HG02571 (cell line): Measurements from ENCODE around the gene KRTAP12-4.
"Not testable (repeated sequence)": the region's sequence is repeated elsewhere in the genome, so short reads cannot be mapped to it uniquely, and the experiment has no call there.

ENCODE experiments used
- ATAC-seq: cut with Tn5 transposase; IDR thresholded peaks from one replicate; pipeline ENCODE4 v1.9.1; 2021; ENCODE audit warnings: mild to moderate bottlenecking, moderate library complexity; ENCODE audit not compliant: unreplicated experiment

KRTAP12-4 gene

DNA sequence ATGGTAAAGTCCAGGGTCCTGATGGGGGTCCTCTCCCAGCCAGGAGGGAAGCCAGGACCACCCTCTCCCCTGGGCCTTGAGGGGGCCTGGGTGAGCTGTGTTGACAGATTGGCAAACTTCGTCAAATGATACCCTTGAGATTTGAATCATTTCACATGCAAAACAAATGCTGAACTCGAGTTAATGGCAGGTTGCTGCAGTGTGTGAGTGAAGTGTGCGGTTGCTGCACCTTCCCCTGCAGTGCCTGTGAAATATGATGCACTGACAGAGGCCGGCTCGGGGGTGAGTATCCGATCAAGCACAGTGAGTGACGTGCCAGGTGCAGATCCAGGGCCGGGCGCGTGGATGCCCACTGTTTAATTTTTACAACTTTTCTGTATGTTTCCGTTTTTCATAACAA, 33.2 kb upstream of the KRTAP12-4 start:
- no peak for ATAC-seq

DNA sequence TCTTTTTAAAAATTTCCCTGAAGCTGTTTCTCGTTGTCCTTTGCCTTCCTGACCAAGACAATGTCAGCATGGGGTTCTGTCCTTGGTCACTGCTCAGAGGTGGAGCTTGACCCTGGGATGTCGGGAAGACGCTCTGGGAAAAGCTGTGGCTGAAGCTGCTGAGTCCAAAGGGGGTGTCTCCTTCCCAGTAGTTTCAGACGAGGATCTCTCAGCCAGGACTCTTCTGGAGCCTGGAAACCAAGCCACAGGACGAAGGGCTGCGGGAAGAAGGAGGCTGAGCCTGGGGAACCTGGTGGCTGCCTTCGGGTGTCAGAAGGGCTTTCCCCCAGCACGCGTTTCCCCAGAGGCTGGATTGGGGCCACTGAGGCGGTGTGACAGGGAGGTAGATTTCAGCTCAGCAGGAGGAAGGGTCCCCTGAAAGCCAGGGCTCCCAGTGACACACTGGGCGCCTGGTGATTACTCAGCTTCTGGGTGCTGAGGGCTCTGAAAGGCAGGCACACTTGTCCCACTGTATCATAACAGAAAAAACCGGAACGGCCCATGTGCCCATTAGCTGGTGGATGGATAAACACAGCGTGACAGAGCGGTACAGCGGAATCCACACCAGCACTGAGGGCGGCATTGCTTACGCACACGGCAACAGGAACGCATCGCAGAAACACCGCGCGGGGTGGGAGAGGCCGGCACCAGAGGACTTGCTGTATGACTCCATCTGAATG, 32.5 kb upstream of the KRTAP12-4 start:
- no peak for ATAC-seq

DNA sequence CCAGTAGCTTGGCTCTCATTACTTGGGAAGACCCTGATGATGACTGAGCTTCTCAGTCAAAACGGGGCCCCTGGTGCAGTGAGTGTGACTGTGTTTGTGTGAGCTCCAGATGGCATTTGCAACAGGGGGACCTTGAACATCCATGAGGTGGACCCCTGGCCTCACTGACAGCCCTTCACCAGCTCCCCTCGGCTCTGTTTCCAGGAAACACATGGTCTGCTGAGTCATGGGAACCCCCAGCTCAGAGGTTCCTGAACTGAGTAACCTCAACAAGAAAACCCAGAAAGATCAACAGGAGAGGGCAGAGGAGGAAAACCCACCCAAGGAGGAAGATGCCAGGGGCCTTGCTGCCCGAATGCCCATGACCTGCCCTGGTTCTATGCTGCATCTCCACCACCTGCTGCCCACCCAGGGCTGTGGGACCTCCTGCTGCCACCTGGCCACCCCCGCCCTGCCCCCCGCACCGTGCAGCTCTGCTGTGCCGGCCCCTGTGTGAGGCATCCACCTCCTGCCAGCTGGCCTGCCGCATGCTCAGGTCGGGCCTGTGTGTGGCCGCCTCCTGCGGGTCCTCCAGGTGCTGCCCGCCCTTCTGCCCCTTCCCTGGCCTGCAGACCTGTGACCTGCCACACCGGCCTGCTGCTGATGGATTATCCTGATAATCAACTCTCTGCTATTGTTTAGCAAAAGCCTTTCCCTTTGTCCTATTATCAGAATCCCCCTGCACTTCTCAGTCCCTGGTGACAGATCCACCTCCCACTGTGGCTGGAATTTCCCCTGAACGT, 31.7 kb upstream of the KRTAP12-4 start:
- no peak for ATAC-seq

DNA sequence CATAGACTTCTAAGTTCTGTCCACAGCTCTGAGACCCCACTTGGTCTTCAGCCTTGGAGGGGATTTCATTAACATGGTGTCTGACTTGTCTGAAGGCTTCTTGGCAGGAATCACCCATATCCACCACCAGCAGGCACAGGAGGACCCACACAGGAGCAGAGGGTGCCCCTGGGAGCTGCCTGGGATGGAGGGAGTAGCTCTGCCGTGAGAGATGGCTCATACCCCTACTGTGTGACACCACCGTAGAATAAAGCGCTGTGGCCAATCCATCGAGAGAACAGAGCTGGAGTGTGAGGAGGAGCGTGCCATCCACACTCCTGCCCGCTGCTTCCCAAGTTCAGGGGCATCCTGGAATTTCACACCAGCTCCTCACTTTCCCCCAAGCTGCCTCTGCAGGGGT, 30.6 kb upstream of the KRTAP12-4 start:
- not testable (repeated sequence) for ATAC-seq

DNA sequence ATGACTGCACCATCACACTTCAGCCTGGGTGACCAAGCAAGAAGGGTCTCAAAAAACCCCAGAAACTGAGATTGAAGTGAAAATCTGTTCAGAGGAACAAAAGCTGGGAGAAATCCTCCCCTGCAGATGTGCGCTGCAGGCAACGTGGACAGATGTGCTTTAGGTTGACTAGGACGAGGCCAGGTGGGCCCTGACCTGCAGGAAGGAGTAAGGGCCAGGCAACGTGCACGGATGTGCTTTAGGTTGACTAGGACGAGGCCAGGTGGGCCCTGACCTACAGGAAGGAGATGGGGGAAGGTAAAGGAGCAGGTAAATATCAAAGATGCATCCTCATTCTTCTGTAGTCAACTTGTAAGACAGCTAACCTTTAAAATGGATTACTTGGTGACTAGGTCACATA, 30.0 kb upstream of the KRTAP12-4 start:
- no peak for ATAC-seq

DNA sequence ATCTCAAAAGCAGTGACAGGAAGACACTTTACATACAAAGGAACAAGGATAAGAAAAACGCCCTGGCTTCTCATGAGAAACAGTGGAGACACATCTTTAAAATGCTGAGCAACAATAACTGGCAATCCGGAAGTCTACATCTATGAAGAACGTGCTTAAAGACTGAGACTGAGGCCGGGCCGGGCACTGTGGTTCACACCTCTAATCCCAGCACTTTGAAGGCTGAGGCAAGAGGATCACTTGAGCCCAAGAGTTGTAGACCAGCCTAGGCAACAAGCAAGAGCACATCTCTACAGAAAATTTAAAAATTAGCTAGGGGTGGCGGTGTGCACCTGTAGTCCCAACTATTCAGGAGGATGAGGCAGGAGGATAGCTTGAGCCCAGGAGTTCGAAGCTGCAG, 29.6 kb upstream of the KRTAP12-4 start:
- ATAC-seq: no peak

DNA sequence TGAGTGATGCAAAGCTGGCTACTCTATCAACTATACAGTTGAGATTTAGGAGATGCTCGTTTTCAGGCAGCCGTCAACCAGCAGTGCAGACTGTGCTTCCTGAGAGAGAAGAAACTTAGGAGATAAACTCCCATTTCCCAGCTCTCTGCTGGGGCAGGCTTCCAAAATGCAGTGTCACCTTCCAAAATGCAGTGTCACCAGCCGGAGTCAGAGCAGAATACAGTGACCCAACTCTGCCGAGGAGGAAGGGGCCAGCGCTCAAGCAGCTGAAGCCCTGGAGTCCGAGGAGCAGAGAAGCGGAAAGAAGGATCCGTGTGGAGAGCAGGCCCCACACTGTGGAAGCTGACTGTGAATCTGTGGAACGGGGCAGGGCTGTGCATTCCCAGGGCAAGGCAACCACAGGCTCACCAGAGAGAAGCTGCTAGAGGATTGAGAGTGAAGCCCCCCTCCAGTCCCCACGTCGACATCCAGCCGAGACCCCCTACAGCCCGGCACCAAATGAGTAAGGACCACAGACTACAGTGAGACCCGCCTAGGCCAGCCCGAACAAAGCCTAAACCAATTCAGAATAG, 28.2 kb upstream of the KRTAP12-4 start:
- no peak for ATAC-seq

DNA sequence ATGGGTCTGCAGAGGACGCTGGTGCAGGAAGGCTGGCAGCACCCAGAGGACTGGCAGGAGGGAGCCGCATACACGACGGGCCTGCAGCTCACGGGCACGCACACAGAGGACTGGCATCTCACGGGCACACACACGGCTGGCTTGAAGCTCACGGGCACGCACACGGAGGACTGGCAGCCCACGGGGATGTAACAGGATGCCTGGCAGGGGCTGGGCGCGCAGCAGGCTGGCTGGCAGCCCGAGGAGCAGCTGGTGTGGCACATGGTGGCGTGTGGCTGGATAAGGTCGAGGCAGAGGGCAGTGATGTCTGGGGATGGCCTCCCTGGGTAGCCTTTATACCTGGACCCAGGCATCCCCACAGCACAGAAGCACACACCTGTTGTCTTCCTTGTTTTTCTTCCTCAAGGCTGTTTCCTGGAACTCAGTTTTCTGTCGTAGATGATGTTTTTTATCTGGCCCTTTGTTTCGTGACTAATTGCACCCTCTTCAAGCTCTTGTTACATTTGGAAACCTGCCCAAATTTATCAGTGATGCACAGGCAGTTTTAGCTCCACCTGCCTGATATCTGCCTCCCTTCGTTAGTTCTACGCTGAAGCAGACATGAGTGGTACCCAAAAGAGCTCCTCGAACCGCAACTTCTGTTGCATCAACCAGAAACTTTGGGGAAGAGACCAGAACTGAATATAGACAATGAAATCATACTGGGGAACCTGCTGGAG, 27.6 kb upstream of the KRTAP12-4 start, which contains the start of gene KRTAP12-1:
TSS of gene KRTAP12-1 (minus strand) at position 303 of the 719 bp plus-strand sequence. CDS start at position 263, 40 bp downstream.
- ATAC-seq: no peak

DNA sequence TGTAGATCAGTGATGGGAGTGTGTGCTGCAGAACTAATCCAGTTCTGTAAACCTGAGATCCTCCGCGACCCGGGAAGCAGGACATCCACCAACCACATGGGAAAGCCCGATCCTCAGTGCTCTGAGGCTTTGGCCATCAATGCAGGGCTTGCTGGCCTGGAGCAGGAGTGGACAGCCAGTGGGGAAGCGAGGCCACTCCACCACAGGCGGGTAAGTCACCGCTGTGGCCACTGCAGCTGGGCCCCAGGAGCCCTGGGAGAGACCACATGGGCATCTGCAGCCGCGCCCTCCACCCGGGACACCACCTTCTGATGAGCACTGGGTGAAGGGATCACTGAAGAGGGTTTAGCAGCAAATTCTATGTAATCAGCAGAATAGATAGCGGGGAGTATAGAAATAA, 26.7 kb upstream of the KRTAP12-4 start:
- no peak for ATAC-seq

DNA sequence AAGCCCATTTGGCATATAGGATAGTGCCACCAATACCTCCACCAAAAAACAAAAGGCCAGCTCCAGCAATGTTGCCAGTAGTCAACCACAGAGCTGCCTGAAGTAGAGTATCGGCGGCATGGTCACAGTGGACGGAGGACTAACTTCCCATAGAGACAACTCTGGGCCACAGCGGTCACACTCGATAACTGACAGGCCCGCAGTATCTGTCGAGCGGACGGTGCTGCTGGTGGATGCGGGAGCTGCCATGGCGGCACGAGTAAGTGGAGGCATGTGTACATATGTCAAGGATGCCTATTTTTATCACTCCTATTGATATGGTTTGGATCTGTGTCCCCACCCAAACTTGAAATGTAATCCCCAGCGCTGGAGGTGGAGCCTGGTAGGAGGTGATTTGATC, 23.4 kb upstream of the KRTAP12-4 start:
- ATAC-seq: no peak

DNA sequence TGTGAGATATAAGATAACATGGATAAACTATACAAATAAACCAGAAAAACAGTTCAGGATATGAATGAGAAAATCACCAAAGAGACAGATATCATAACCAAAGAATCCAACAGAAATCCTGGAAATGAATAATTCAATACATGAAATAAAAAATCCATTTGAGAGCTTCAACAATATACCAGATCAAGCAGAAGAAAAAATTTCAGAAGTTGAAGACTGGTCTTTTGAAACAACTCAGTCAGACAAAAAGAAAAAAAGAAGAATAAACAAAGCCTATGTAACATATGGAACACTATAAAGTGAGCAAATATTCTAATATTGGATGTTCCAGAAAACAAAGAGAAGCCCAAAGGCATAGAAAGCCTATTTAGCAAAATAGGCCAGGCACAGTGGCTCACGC, 17.5 kb upstream of the KRTAP12-4 start:
- ATAC-seq: no peak

DNA sequence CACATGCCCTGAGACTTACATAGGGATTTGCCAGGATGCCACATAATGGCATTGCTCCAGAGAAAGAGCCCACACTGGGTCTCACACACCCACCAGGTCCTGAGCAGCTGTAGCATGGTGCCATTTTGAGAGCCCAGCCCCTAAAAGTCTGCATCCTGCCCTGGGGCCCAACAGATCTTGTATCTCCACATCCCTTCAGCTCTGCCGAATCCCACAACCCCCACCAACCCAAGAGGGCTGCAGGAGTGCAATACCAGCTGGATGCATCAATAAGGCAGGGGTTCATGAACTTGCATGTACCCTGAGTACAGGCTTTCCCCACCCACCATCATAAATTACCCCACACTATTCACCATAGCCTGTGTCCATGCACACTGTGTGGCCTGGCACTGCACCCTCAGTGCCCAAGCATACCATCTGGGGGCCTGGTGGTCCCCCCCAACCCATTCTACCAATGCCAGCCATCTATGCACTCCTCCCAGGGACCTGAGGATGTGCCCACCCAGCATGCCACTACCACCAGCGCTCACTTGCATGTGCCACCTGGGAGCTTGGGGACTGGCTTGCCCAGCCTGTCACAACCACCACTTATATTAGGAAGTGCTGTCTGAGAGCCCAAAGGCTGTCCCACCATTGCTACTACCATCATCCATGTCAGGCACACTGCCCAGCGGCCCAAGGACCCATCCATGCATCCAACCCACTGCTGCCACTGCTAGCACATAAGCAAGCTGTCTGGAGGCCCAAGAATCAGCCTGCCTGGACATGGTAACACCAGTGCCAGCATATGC, 16.4 kb upstream of the KRTAP12-4 start:
- ATAC-seq: no peak

DNA sequence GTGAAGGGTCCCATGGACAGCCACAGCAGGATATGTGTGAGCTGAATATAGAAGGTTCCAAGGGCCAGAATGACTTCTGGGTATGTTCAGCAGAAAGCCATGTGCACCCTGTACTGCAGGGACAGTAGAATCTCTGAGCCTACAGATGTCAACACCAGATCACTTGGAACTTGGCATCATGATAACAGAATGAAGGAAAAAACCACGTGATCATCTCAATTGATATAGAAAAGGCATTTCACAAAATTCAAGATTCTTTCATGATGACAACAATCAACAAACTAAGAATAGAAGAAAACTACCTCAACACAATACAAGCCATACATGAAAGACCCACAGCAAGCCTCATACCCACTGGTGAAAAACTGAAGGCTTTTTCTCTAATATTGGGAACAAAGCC, 13.2 kb upstream of the KRTAP12-4 start:
- no peak for ATAC-seq

DNA sequence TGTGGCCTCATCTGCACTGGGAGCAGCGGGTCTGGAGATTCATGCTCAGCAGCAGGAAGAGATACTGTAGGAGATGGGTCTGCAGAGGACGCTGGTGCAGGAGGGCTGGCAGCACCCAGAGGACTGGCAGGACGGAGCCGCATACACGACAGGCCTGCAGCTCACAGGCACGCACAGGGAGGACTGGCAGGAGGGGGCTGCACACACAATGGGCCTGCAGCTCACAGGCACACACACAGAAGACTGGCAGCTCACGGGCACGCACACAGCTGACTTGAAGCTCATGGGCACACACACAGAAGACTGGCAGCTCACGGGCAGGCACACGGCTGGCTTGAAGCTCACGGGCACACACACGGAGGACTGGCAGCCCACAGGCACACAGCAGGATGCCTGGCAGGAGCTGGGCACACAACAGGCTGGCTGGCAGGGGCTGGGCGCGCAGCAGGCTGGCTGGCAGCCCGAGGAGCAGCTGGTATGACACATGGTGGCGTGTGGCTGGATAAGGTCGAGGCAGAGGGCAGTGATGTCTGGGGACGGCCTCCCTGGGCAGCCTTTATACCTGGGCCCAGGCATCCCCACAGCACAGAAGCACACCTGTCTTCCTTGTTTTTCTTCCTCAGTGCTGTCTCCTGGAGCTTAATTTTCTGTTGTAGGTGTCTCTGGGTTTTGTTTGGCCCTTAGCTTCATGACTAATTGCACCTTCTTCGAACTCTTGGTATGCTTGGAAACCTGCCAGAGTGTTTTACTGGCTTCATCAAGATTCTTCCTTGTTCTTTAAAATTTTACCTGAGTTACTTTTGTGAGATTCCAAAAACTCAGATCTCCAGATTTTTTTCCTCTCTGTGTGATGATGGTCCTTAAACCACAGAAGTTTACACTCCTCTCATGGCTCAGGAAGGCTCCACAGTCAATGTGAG, 12.2 kb upstream of the KRTAP12-4 start, which contains the start of gene KRTAP12-2:
TSS of gene KRTAP12-2 (minus strand) at position 527 of the 920 bp plus-strand sequence. CDS start at position 486, 41 bp downstream.
- ATAC-seq: no peak

DNA sequence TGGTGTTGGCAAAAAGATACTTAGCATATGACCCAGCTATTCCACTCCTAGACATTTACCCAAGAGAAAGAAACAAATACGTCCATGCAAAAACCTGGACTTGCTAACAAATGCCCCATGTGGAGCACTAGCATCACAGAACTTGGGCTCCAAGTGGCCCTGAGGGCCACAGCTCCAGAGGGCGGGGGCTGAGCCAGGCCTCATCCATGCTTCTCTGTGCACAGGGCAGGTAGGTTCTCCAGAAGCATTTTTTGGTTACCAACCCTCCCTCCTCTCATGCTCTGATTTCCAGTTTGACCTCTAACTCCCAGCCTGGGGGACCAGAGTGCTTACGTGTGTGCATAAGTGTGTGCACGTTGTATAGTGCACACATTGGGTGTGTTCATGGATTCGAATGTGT, 10.2 kb upstream of the KRTAP12-4 start:
- ATAC-seq: no peak

DNA sequence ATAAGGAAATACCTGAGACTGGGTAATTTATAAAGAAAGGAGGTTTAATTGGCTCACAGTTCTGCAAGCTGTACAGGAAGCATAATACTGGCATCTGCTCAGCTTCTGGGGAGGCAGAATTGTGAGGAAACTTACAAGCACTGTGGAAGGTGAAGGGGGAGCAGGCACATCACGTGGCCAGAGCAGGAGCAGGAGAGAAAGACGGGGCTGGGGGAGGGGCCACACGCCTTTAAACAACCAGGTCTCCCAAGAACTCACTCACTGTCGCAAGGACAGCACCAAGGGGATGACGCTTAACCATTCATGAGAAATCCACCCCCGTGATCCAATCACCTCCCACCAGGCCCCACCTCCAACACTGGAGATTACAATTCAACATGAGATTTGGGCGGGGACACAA, 7.1 kb upstream of the KRTAP12-4 start:
- ATAC-seq: not testable (repeated sequence)

DNA sequence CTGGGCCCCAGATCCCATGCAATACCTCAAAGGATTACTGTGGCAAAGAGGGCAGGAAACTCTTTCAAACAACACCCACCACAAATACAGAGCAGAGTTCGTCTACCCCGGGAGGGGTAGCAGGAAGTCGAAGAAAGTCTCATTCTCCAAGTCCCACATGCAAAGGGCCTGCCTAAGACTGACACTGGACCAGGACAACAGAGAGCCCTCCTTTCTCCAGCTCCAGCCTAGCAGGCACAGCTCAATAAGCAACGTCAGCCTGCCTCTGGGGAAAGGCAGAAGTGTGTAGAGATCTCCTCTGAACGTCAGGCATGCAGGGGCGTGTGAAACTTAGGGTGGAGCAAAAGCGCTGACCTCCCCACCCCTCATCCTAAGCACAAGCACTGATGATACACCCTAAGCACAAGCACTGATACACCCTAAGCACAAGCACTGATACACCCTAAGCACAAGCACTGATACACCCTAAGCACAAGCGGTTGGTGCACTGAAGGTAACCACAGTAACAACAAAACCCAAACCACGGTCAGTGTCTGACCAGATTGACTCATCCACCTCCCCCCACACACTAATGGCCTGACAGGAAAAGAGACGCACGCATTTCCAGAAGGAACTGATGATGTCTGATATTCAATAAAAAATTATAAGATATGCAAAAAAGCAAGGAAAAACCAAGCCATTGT, 4.6 kb upstream of the KRTAP12-4 start:
- no peak for ATAC-seq

DNA sequence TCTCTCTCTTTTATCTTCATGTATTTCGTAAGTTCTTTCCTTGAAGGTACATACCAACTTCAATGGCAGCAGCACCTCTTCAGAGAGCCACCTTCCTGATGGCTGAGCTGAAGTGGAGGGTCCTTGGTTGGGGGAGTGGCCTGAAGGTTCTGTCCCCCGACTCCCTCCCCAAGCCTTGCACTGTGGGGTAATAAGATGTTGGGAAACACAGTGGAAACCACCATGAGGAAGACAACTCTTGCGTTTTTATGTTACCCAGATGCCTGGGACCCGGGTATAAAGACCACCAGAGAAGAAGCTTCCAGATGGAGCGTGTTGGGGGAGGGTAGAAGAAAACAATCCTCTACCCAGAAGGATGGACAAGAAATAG, 4.1 kb upstream of the KRTAP12-4 start:
- ATAC-seq: no peak
